ENCODE results near the gene PCTP. TPM values are rescaled to one million over a fixed set of nuclear protein-coding genes. Genes with fewer than 3 reads are reported as not detected.

PCTP gene
- total RNA-seq, 1 donor from 2014 or later: 13.6 TPM

DNA sequence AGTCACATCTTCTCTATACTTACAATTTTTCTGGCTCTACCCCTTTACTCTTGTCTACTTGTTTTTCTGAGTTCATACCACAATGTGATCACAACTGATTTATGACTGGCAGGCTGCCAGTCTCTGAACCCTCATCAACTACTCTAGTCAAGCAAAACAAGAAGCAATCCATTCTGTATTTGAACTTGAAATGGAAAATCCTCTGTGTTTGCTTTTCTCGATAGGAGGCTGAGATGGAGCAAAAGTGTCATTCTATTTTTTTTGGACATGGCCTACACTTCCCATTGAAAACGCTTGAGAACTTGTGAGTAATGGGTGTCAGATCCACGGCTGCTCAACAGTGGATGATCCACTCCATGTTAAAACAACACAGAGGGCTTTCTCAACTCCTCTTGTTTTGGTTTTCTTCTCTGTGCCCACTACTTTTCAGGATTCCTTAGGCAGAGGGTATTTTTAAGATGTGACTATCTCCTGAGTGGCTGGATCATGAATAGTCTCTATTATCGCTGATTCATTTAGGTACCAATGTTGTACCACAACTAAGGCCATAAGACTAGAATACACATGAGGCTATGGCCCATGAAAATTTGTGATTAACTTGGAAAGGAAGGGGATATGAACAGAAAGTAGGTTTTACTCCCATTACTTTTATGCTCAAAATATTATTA is 39.9 kb upstream of the PCTP start:
- Histone ChIP-seq H3K4me1 (ENCODE audit: control insufficient read depth in 3 of 3, insufficient read depth in 3 of 3, low read length in 3 of 3) (peaks cover 12 to 37% (median 27%) of the 10 kb centered on the region in 3 donors), H3K27me3 (ENCODE audit: control insufficient read depth in 3 of 3, insufficient read depth in 3 of 3, low read length in 3 of 3) (no peaks in the 10 kb centered on the region), H3K9me3 (ENCODE audit: control insufficient read depth in 3 of 3, low read length in 3 of 3) (no peaks in the 10 kb centered on the region), H3K27ac (ENCODE audit: low read depth, low read length) (peak overlapping the region; percentile 76), H3K4me3 (ENCODE audit: low read length in 3 of 3) (no peak overlapping the region), H3K9ac (ENCODE audit: low read depth in 1 of 3, low read length in 3 of 3) (peak overlapping the region in 1 of 3 donors; percentile 2), H3K36me3 (ENCODE audit: control insufficient read depth in 3 of 3, insufficient read depth in 3 of 3, low read length in 3 of 3) (no peaks in the 10 kb centered on the region)

GRCh38 chr17:55717432-55717831 is 33.4 kb upstream of the PCTP start:
- Histone ChIP-seq H3K4me1 (ENCODE audit: control insufficient read depth in 3 of 3, insufficient read depth in 3 of 3, low read length in 3 of 3) (peaks cover 0 to 1% (median 0%) of the 10 kb centered on the region in 3 donors), H3K27ac (ENCODE audit: low read depth, low read length) (no peak overlapping the region), H3K27me3 (ENCODE audit: control insufficient read depth in 3 of 3, insufficient read depth in 3 of 3, low read length in 3 of 3) (no peaks in the 10 kb centered on the region), H3K9me3 (ENCODE audit: control insufficient read depth in 3 of 3, low read length in 3 of 3) (no peaks in the 10 kb centered on the region), H3K36me3 (ENCODE audit: control insufficient read depth in 3 of 3, insufficient read depth in 3 of 3, low read length in 3 of 3) (no peaks in the 10 kb centered on the region), H3K4me3 (ENCODE audit: low read length in 3 of 3) (no peak overlapping the region), H3K9ac (ENCODE audit: low read depth in 1 of 3, low read length in 3 of 3) (no peak overlapping the region)

DNA sequence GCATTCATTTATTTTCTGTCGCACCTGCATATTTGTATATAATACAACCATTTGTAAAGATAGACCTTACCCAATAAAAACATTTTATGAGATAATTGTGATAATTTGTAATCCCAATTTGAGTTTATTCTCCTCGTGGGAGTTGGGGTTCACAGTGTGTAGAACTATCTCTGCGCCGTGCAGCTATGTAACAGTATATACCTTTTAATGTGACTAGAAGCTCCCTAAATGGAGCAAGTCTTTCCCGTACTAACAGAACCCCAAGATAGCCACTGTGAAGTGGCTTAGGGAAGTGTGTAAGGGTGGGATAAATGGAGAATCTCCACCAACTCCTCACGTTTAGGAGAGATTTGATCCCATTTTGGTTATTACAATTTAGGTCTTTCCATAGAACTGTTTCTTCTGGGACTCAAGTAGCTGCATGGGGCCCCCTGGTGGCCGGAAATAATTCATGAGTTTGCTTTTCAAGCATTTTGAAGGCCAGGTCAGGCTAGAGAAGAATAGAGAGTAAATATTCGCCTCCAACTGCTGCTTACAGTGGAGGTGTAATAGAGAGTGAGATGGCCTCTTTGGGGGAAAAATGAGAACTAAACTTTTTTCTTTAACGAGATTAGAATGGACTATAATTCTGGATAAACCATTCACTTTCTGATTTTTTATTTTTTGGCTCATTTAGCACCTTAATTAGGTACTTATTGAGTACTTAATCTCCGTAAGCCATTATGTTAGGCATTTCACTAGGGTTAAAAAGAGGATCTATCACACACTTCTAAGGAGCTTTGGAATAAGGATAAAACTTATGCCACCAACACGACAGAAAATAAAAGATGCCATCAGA is 32.7 kb upstream of the PCTP start:
- no peaks in the 10 kb centered on the region for H3K36me3 ChIP-seq (ENCODE audit: control insufficient read depth in 3 of 3, insufficient read depth in 3 of 3, low read length in 3 of 3)
- H3K27ac ChIP-seq (ENCODE audit: low read depth, low read length): no peak overlapping the region
- H3K9ac ChIP-seq (ENCODE audit: low read depth in 1 of 3, low read length in 3 of 3): no peak overlapping the region
- H3K27me3 ChIP-seq (ENCODE audit: control insufficient read depth in 3 of 3, insufficient read depth in 3 of 3, low read length in 3 of 3): no peaks in the 10 kb centered on the region
- H3K4me1 ChIP-seq (ENCODE audit: control insufficient read depth in 3 of 3, insufficient read depth in 3 of 3, low read length in 3 of 3): peaks cover 0 to 5% (median 2%) of the 10 kb centered on the region in 3 donors
- H3K9me3 ChIP-seq (ENCODE audit: control insufficient read depth in 3 of 3, low read length in 3 of 3): no peaks in the 10 kb centered on the region
- no peak overlapping the region for H3K4me3 ChIP-seq (ENCODE audit: low read length in 3 of 3)

- Histone ChIP-seq H3K27me3 (ENCODE audit: control insufficient read depth in 3 of 3, insufficient read depth in 3 of 3, low read length in 3 of 3) (no peaks in the 10 kb centered on the region), H3K9ac (ENCODE audit: low read depth in 1 of 3, low read length in 3 of 3) (no peak overlapping the region), H3K36me3 (ENCODE audit: control insufficient read depth in 3 of 3, insufficient read depth in 3 of 3, low read length in 3 of 3) (no peaks in the 10 kb centered on the region), H3K27ac (ENCODE audit: low read depth, low read length) (no peak overlapping the region), H3K9me3 (ENCODE audit: control insufficient read depth in 3 of 3, low read length in 3 of 3) (no peaks in the 10 kb centered on the region), H3K4me3 (ENCODE audit: low read length in 3 of 3) (peak overlapping the region in 1 of 3 donors; percentile 28), H3K4me1 (ENCODE audit: control insufficient read depth in 3 of 3, insufficient read depth in 3 of 3, low read length in 3 of 3) (peaks cover 0 to 9% (median 4%) of the 10 kb centered on the region in 3 donors)
These were observed 29.7 kb upstream of the PCTP start for GRCh38 chr17:55720919-55721836.

- H3K9me3 ChIP-seq (ENCODE audit: control insufficient read depth in 3 of 3, low read length in 3 of 3): no peaks in the 10 kb centered on the region
- no peak overlapping the region for H3K27ac ChIP-seq (ENCODE audit: low read depth, low read length)
- H3K9ac ChIP-seq (ENCODE audit: low read depth in 1 of 3, low read length in 3 of 3): peak overlapping the region; percentile 35 to 58 (median 35)
- H3K4me3 ChIP-seq (ENCODE audit: low read length in 3 of 3): peak overlapping the region; percentile 24 to 62 (median 41)
- no peaks in the 10 kb centered on the region for H3K27me3 ChIP-seq (ENCODE audit: control insufficient read depth in 3 of 3, insufficient read depth in 3 of 3, low read length in 3 of 3)
- H3K4me1 ChIP-seq (ENCODE audit: control insufficient read depth in 3 of 3, insufficient read depth in 3 of 3, low read length in 3 of 3): peaks cover 0 to 9% (median 8%) of the 10 kb centered on the region in 3 donors
- H3K36me3 ChIP-seq (ENCODE audit: control insufficient read depth in 3 of 3, insufficient read depth in 3 of 3, low read length in 3 of 3): no peaks in the 10 kb centered on the region
These were observed 28.7 kb upstream of the PCTP start for GRCh38 chr17:55722016-55722736.

- H3K4me1 ChIP-seq (ENCODE audit: control insufficient read depth in 3 of 3, insufficient read depth in 3 of 3, low read length in 3 of 3): peaks cover 0 to 9% (median 8%) of the 10 kb centered on the region in 3 donors
- H3K27ac ChIP-seq (ENCODE audit: low read depth, low read length): peak within 1 kb of the TSS; percentile 21
- H3K36me3 ChIP-seq (ENCODE audit: control insufficient read depth in 3 of 3, insufficient read depth in 3 of 3, low read length in 3 of 3): no peaks in the 10 kb centered on the region
- H3K27me3 ChIP-seq (ENCODE audit: control insufficient read depth in 3 of 3, insufficient read depth in 3 of 3, low read length in 3 of 3): no peaks in the 10 kb centered on the region
- H3K9me3 ChIP-seq (ENCODE audit: control insufficient read depth in 3 of 3, low read length in 3 of 3): no peaks in the 10 kb centered on the region
- peak within 1 kb of the TSS; percentile 24 to 62 (median 41) for H3K4me3 ChIP-seq (ENCODE audit: low read length in 3 of 3)
- H3K9ac ChIP-seq (ENCODE audit: low read depth in 1 of 3, low read length in 3 of 3): peak within 1 kb of the TSS; percentile 35 to 58 (median 35)
These were observed 27.9 kb upstream of the PCTP start, which contains the start of gene TMEM100 for GRCh38 chr17:55722742-55723487. TSS of gene TMEM100 (minus strand) at chr17:55722864. CDS start at chr17:55721070, 1,794 bp downstream.

GRCh38 chr17:55723488-55723848 is 27.4 kb upstream of the PCTP start:
- no peaks in the 10 kb centered on the region for H3K9me3 ChIP-seq (ENCODE audit: control insufficient read depth in 3 of 3, low read length in 3 of 3)
- H3K36me3 ChIP-seq (ENCODE audit: control insufficient read depth in 3 of 3, insufficient read depth in 3 of 3, low read length in 3 of 3): no peaks in the 10 kb centered on the region
- H3K4me3 ChIP-seq (ENCODE audit: low read length in 3 of 3): peak overlapping the region in 1 of 3 donors; percentile 62
- no peak overlapping the region for H3K9ac ChIP-seq (ENCODE audit: low read depth in 1 of 3, low read length in 3 of 3)
- H3K27me3 ChIP-seq (ENCODE audit: control insufficient read depth in 3 of 3, insufficient read depth in 3 of 3, low read length in 3 of 3): no peaks in the 10 kb centered on the region
- H3K4me1 ChIP-seq (ENCODE audit: control insufficient read depth in 3 of 3, insufficient read depth in 3 of 3, low read length in 3 of 3): peaks cover 0 to 9% (median 8%) of the 10 kb centered on the region in 3 donors
- peak overlapping the region; percentile 21 for H3K27ac ChIP-seq (ENCODE audit: low read depth, low read length)

GRCh38 chr17:55726440-55726839 is 24.4 kb upstream of the PCTP start:
- Histone ChIP-seq H3K4me1 (ENCODE audit: control insufficient read depth in 3 of 3, insufficient read depth in 3 of 3, low read length in 3 of 3) (peaks cover 10 to 12% (median 11%) of the 10 kb centered on the region in 3 donors), H3K9ac (ENCODE audit: low read depth in 1 of 3, low read length in 3 of 3) (no peak overlapping the region), H3K9me3 (ENCODE audit: control insufficient read depth in 3 of 3, low read length in 3 of 3) (no peaks in the 10 kb centered on the region), H3K4me3 (ENCODE audit: low read length in 3 of 3) (no peak overlapping the region), H3K27ac (ENCODE audit: low read depth, low read length) (no peak overlapping the region), H3K36me3 (ENCODE audit: control insufficient read depth in 3 of 3, insufficient read depth in 3 of 3, low read length in 3 of 3) (no peaks in the 10 kb centered on the region), H3K27me3 (ENCODE audit: control insufficient read depth in 3 of 3, insufficient read depth in 3 of 3, low read length in 3 of 3) (no peaks in the 10 kb centered on the region)

All from skeletal muscle tissue (tissue), 4 donors.